Measurements from ENCODE around the gene NCEH1. TPM values are rescaled to one million over a fixed set of nuclear protein-coding genes. Genes with fewer than 3 reads are reported as not detected.

Gene NCEH1
- total RNA-seq, 1 donor, result 21.1 TPM

DNA sequence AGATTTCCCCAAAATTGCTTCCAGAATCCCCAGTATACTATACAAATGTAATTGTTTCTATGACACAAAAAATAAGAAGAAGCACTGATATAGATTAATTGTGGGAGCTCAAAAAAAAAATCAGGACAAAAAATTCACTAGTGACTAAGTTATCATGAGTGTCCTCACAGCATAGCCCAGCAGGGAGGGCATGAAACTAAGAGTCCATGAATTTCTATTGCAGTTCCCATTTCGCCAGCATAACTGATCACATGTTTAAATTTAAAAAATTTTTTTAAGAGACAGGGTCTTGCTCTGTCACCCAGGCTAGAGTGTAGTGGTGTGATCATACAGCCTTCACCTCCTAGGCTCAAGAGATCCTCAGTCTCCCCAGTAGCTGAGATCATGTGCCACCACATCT, 10.6 kb downstream of the NCEH1 start:
- no peak for DNase-seq (ENCODE audit: low read depth)
- H3K4me3 ChIP-seq (ENCODE audit: low read depth, low read length), result no peak overlapping the region
- TF ChIP-seq, protein P1, sequence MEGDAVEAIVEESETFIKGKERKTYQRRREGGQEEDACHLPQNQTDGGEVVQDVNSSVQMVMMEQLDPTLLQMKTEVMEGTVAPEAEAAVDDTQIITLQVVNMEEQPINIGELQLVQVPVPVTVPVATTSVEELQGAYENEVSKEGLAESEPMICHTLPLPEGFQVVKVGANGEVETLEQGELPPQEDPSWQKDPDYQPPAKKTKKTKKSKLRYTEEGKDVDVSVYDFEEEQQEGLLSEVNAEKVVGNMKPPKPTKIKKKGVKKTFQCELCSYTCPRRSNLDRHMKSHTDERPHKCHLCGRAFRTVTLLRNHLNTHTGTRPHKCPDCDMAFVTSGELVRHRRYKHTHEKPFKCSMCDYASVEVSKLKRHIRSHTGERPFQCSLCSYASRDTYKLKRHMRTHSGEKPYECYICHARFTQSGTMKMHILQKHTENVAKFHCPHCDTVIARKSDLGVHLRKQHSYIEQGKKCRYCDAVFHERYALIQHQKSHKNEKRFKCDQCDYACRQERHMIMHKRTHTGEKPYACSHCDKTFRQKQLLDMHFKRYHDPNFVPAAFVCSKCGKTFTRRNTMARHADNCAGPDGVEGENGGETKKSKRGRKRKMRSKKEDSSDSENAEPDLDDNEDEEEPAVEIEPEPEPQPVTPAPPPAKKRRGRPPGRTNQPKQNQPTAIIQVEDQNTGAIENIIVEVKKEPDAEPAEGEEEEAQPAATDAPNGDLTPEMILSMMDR (IDR thresholded peaks at IDR 0.05; ENCODE audit: insufficient read depth, low read length), result no peak

DNA sequence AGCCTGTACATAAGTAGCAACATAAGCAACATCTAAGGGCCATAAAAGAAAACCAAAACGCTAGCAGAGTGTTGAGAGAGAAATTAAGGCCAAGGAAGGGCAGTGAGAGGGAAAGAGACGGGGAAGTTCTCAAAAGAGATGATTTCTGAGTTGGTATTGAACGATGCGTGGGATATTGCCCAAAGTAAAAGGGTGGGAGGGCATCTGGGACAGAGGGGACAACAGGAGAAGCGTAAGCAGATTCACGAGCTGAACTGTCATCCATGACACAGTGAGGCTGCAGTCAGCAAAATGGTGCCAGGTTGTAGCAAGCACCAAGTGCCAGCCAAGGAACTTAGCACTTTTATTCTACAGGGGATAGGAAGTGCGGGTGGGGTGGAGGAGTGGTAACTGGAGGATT, 11.8 kb downstream of the NCEH1 start:
- DNase-seq (ENCODE audit: low read depth), result no peak
- TF ChIP-seq, protein P1 (IDR thresholded peaks at IDR 0.05; ENCODE audit: insufficient read depth, low read length), result no peak
- H3K4me3 ChIP-seq (ENCODE audit: low read depth, low read length), result no peak overlapping the region

DNA sequence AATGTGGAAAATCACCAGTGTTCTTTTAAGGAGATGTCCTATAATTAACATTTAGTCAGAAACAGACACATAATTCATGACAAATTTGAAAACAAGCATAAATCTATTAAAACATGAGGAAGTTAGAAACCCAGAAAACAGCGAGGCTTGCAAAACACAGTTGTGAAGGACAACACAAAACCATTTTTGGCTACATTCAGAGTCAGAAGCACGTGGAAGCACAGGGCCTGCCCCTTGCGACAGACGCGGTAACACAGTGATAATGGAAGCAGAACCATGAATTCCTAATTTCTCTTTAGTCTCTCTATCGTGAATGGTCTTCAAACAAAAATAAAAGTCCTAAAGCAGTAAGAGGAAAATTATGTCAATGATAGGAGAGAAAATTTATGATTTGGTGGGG, 12.2 kb downstream of the NCEH1 start:
- TF ChIP-seq, protein P1 (IDR thresholded peaks at IDR 0.05; ENCODE audit: insufficient read depth, low read length), result no peak
- H3K4me3 ChIP-seq (ENCODE audit: low read depth, low read length), result no peak overlapping the region
- no peak for DNase-seq (ENCODE audit: low read depth)

- no peak for DNase-seq (ENCODE audit: low read depth)
- TF ChIP-seq, protein P1 (IDR thresholded peaks at IDR 0.05; ENCODE audit: insufficient read depth, low read length), result no peak
- no peak overlapping the region for H3K4me3 ChIP-seq (ENCODE audit: low read depth, low read length)
Observed at GRCh38 chr3:172697558-172697957, 13.3 kb downstream of the NCEH1 start.

GRCh38 chr3:172696357-172696756, 14.5 kb downstream of the NCEH1 start:
- H3K4me3 ChIP-seq (ENCODE audit: low read depth, low read length), result no peak overlapping the region
- TF ChIP-seq, protein P1 (IDR thresholded peaks at IDR 0.05; ENCODE audit: insufficient read depth, low read length), result no peak
- no peak for DNase-seq (ENCODE audit: low read depth)

- TF ChIP-seq, protein P1 (IDR thresholded peaks at IDR 0.05; ENCODE audit: insufficient read depth, low read length), result no peak
Observed at GRCh38 chr3:172694573-172695246, 16.2 kb downstream of the NCEH1 start.

More at GRCh38 chr3:172694573-172695246, 16.2 kb downstream of the NCEH1 start:
- no peak overlapping the region for H3K4me3 ChIP-seq (ENCODE audit: low read depth, low read length)
- DNase-seq (ENCODE audit: low read depth), result no peak
